Endothelial cell of umbilical vein (primary cell): ENCODE data around the gene PLEKHD1. TPM values are rescaled to one million over a fixed set of nuclear protein-coding genes. Genes with fewer than 3 reads are reported as not detected.

ENCODE experiments used
- BruUV-seq: library from RNA; stranded (reverse); fragments of 400-500 nt; replicated peaks from 2 replicates; lab custom pipeline; 2021; lab: Mats Ljungman, UMichigan
- CTCF ChIA-PET: fragments of 300-600, 350-600 bp; sonication (Branson Sonifier 250); formaldehyde crosslinking; loops from one replicate; lab custom pipeline; 2021; ENCODE audit warnings: antibody characterized with exemption, inconsistent platforms; lab: Charles Lee
- POLR2A ChIA-PET: fragments of 300-600, 350-600 bp; sonication (Branson Sonifier 250); formaldehyde crosslinking; loops from one replicate; lab custom pipeline; 2021; ENCODE audit warnings: antibody characterized with exemption, inconsistent platforms; lab: Charles Lee
- DNase-seq: peaks from one replicate; pipeline ENCODE4 v3.0.0-alpha.2; 2011; ENCODE audit warnings: low read depth, low spot score
- FAIRE-seq: peaks from 2 replicates; lab custom pipeline; 2011; peaks lifted over from hg19 to GRCh38; lab: Jason Lieb, UNC
- H2AFZ ChIP-seq: 2 replicates; pipeline ENCODE4 v1.6.0; 2012; ENCODE audit warnings: low read depth, low read length, control low read depth, inconsistent platforms
- H3K27ac ChIP-seq: 2 replicates; pipeline ENCODE4 v1.5.1; 2011; ENCODE audit warnings: low read depth, mild to moderate bottlenecking, control low read depth, low read length, moderate library complexity; ENCODE audit not compliant: insufficient read depth
- H3K27me3 ChIP-seq, 2 experiments: 2 replicates each; pipeline versions ENCODE4 v1.6.0 to v1.6.1; 2011; ENCODE audit warnings: low read length in 2 of 2, mixed read lengths in 1 of 2; ENCODE audit not compliant: control insufficient read depth in 2 of 2, insufficient read depth in 2 of 2
- H3K36me3 ChIP-seq, 2 experiments: 2 replicates in 1 of 2; 3 replicates in 1 of 2; pipeline ENCODE4 v1.5.1; 2011; ENCODE audit warnings: low read length in 2 of 2, mild to moderate bottlenecking in 1 of 2, moderate library complexity in 1 of 2; ENCODE audit not compliant: control insufficient read depth in 2 of 2, insufficient read depth in 2 of 2; ENCODE audit errors: extremely low read depth in 1 of 2
- H3K4me1 ChIP-seq: 3 replicates; pipeline ENCODE4 v1.5.1; 2011; ENCODE audit warnings: mild to moderate bottlenecking, low read length; ENCODE audit not compliant: control insufficient read depth, insufficient read depth; ENCODE audit errors: extremely low read depth
- H3K4me2 ChIP-seq: 2 replicates; pipeline ENCODE4 v1.6.1; 2011; ENCODE audit warnings: low read length, control low read depth, mixed read lengths; ENCODE audit not compliant: insufficient read depth
- H3K4me3 ChIP-seq, 3 experiments: fragments of 200-600 bp in 1 of 3; sonication (generic), shearing (Covaris generic) in 1 of 3; replicated peaks in 1 of 3; 2 replicates each; pipeline ENCODE4 v1.5.1; 2011 to 2016; ENCODE audit warnings: control low read depth in 3 of 3, low read length in 3 of 3, mild to moderate bottlenecking in 2 of 3, inconsistent platforms in 1 of 3, low read depth in 1 of 3, moderate library complexity in 1 of 3; ENCODE audit not compliant: insufficient read depth in 1 of 3
- H3K79me2 ChIP-seq: 2 replicates; pipeline ENCODE4 v1.6.0; 2012; ENCODE audit warnings: low read length, inconsistent platforms; ENCODE audit not compliant: control insufficient read depth, insufficient read depth
- H3K9ac ChIP-seq: replicated peaks from 2 replicates; pipeline ENCODE3; 2011; ENCODE audit warnings: low read length, control low read depth; ENCODE audit not compliant: insufficient read depth; ENCODE audit errors: extremely low read depth
- H3K9me1 ChIP-seq: replicated peaks from 3 replicates; pipeline ENCODE4 v1.6.0; 2011; ENCODE audit warnings: mild to moderate bottlenecking, low read length; ENCODE audit not compliant: control insufficient read depth, insufficient read depth; ENCODE audit errors: extremely low read depth
- H3K9me3 ChIP-seq: replicated peaks from 2 replicates; pipeline ENCODE4 v1.5.1; 2012; ENCODE audit warnings: low read length, inconsistent platforms; ENCODE audit not compliant: control insufficient read depth, insufficient read depth
- H4K20me1 ChIP-seq: replicated peaks from 2 replicates; pipeline ENCODE3; 2011; ENCODE audit warnings: mild to moderate bottlenecking, low read length; ENCODE audit not compliant: control insufficient read depth, insufficient read depth; ENCODE audit errors: extremely low read depth
- CTCF ChIP-seq, 2 donors: IDR thresholded peaks; 1 replicate in 1 of 2; 2 replicates in 1 of 2; pipeline ENCODE4 v1.5.1; 2011; ENCODE audit warnings: low read length in 2 of 2, mild to moderate bottlenecking in 2 of 2, moderate library complexity in 2 of 2, control low read depth in 1 of 2, inconsistent platforms in 1 of 2, low read depth in 1 of 2; ENCODE audit not compliant: insufficient read depth in 1 of 2; ENCODE audit errors: extremely low read depth in 1 of 2
- EZH2 ChIP-seq: IDR thresholded peaks from 2 replicates; pipeline ENCODE4 v1.6.1; 2012; ENCODE audit warnings: borderline replicate concordance, low read depth, mild to moderate bottlenecking, moderate library complexity, low read length, inconsistent platforms; ENCODE audit not compliant: severe bottlenecking
- FOS ChIP-seq: IDR thresholded peaks from 2 replicates; pipeline ENCODE4 v1.6.1; 2011; ENCODE audit warnings: mild to moderate bottlenecking, low read length, moderate library complexity, borderline replicate concordance; ENCODE audit not compliant: insufficient read depth
- GATA2 ChIP-seq: IDR thresholded peaks from 2 replicates; pipeline ENCODE4 v1.7.0; 2011; ENCODE audit warnings: low read depth, mild to moderate bottlenecking, moderate library complexity, mixed read lengths, low read length; ENCODE audit not compliant: insufficient read length, insufficient read depth
- JUN ChIP-seq: IDR thresholded peaks from 2 replicates; pipeline ENCODE4 v1.6.1; 2011; ENCODE audit warnings: borderline replicate concordance, low read depth; ENCODE audit not compliant: insufficient read length, insufficient read depth
- MYC ChIP-seq: IDR thresholded peaks from one replicate; pipeline ENCODE4 v1.6.1; 2011; ENCODE audit warnings: mild to moderate bottlenecking, low read depth, low read length
- POLR2A ChIP-seq: IDR thresholded peaks from 2 replicates; pipeline ENCODE4 v1.6.1; 2012; ENCODE audit warnings: low read depth, mild to moderate bottlenecking, control low read depth, low read length
- POLR2AphosphoS5 ChIP-seq: IDR thresholded peaks from 2 replicates; pipeline ENCODE4 v1.6.1; 2012; ENCODE audit warnings: low read depth, mild to moderate bottlenecking, control low read depth, low read length, moderate library complexity; ENCODE audit not compliant: insufficient read depth
- dilution Hi-C: fragments of 300-500 bp; cut with MboI; formaldehyde crosslinking; loops from one replicate; pipeline ENCODE4 v1.15.0; 2019; ENCODE audit warnings: low sequenced_read_pairs; ENCODE audit not compliant: extremely low pct_ligation_motif_present
- intact Hi-C: fragments of 100-400 bp; cut with micrococcal nuclease; formaldehyde crosslinking; loops from one replicate; pipeline ENCODE4 v1.10.0; 2022
- polyA plus RNA-seq, 4 experiments: library from polyadenylated mRNA; depleted of rRNA in 3 of 4; stranded (reverse) in 3 of 4; unstranded in 1 of 4; fragments of >200 nt; gene quantifications; 2 replicates each; pipeline versions ENCODE4 v1.2.1 to v1.2.3, GENCODE V29; 2011 to 2012; ENCODE audit warnings: missing spikeins in 1 of 4
- total RNA-seq: library from RNA; stranded (reverse); gene quantifications from 2 replicates; pipeline ENCODE4 v1.2.3, GENCODE V29; 2021
- TF ChIP-seq, protein P1 (sequence below): IDR thresholded peaks from 2 replicates; pipeline ENCODE4 v1.6.1; 2011; ENCODE audit not compliant: insufficient read depth, insufficient read length

PLEKHD1 gene
- total and polyA plus RNA-seq, 2 donors (not counting 3 experiments of a cell fraction or from before 2014, with no cell fraction given): 0.01 TPM; not detected in 1

DNA sequence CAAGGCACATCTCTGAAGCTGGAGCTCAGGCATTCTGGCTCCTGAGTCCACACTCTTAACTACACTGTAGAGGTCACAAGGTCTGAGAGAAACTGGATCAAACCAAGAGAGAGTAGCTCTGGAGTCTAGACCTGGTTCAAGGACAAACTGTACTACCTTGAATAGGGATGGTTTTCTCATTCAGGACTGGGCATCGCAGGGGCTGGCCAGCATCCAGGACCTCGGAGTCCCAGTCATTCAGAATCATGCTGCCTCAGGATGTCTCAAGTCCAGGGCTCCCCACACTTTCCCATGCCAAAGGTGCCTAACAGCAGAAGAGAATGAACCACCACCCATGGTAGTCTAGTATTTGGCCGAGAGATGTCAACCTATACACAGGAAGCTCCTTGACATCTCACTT is 13.1 kb upstream of the PLEKHD1 start:
- no peak overlapping the region for H3K4me2 ChIP-seq
- no TSS peak for BruUV-seq
- no peak overlapping the region for H3K4me3 ChIP-seq
- H2AFZ ChIP-seq: no peak overlapping the region
- FAIRE-seq (no peak), DNase-seq (no peak)
- no peaks in the 10 kb centered on the region for H4K20me1 ChIP-seq
- no peaks in the 10 kb centered on the region for H3K9me3 ChIP-seq
- no peaks in the 10 kb centered on the region for H3K36me3 ChIP-seq
- ChIA-PET POLR2A (no interaction called here), CTCF (interaction anchor here (1.1 kb wide), 1 partner anchor 12 kb away, joined by 3 read pairs; no protein-coding TSS in a partner anchor)
- intact Hi-C loops: loop anchor here (10.0 kb wide), 1 partner anchor 253 kb away; no protein-coding TSS in a partner anchor
- no peak overlapping the region for H3K9ac ChIP-seq
- dilution Hi-C loops: no loop called here
- no peak overlapping the region for H3K27ac ChIP-seq
- no peaks in the 10 kb centered on the region for H3K27me3 ChIP-seq
- no peaks in the 10 kb centered on the region for H3K79me2 ChIP-seq
- TF ChIP-seq POLR2A: no peak
- no peak for TF ChIP-seq JUN
- TF ChIP-seq CTCF (IDR thresholded peaks at IDR 0.05; ENCODE audit: extremely low read depth in 1 of 2, insufficient read depth in 1 of 2, low read depth in 1 of 2, low read length in 2 of 2): no peak
- no peak for TF ChIP-seq GATA2
- TF ChIP-seq EZH2: no peak
- TF ChIP-seq MYC: no peak
- TF ChIP-seq FOS: no peak
- no peak for TF ChIP-seq POLR2AphosphoS5
- TF ChIP-seq, protein P1, sequence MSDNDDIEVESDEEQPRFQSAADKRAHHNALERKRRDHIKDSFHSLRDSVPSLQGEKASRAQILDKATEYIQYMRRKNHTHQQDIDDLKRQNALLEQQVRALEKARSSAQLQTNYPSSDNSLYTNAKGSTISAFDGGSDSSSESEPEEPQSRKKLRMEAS: no peak
- no peaks in the 10 kb centered on the region for H3K9me1 ChIP-seq
- H3K4me1 ChIP-seq: no peaks in the 10 kb centered on the region
